PC-9 (cell line): ENCODE data around the gene FARSA.

ENCODE experiments used
- CTCF ChIP-seq: fragments of 200-600 bp; sonication (generic); conservative IDR thresholded peaks from 2 replicates; pipeline ENCODE4 v1.6.1; 2017; ENCODE audit warnings: mixed run types, antibody characterized with exemption, mild to moderate bottlenecking, moderate library complexity
- EZH2 ChIP-seq: fragments of 200-600 bp; sonication (generic); IDR thresholded peaks from 2 replicates; pipeline ENCODE4 v1.8.0; 2017; ENCODE audit warnings: antibody characterized with exemption, low read depth

- TF ChIP-seq CTCF: no peak
- TF ChIP-seq EZH2: no peak
Observed at GRCh38 chr19:12888006-12888603, 45.4 kb downstream of the FARSA start.
